Liver (tissue), 9 donors: ENCODE results near the gene ENTHD1. TPM values are rescaled to one million over a fixed set of nuclear protein-coding genes. Genes with fewer than 3 reads are reported as not detected.

Experiments
- DNase-seq: peaks from one replicate; pipeline ENCODE4 v3.0.0-alpha.2; 2017; ENCODE audit warnings: low spot score
- H3K27ac ChIP-seq, 2 donors: one replicate each; pipeline ENCODE4 v1.7.0; 2013; ENCODE audit warnings: inconsistent platforms in 2 of 2, low read length in 2 of 2, control low read depth in 1 of 2, low read depth in 1 of 2, mild to moderate bottlenecking in 1 of 2
- H3K27me3 ChIP-seq, 4 donors: one replicate each; pipeline versions ENCODE4 v1.6.1 to v1.7.0; 2013; ENCODE audit warnings: low read length in 3 of 4, inconsistent platforms in 1 of 4, mild to moderate bottlenecking in 1 of 4, moderate library complexity in 1 of 4; ENCODE audit not compliant: control insufficient read depth in 4 of 4, insufficient read depth in 4 of 4
- H3K36me3 ChIP-seq, 4 donors: one replicate each; pipeline versions ENCODE4 v1.6.1 to v1.7.0; 2013; ENCODE audit warnings: low read length in 3 of 4, mild to moderate bottlenecking in 3 of 4, low read depth in 1 of 4, moderate library complexity in 1 of 4; ENCODE audit not compliant: control insufficient read depth in 4 of 4, insufficient read depth in 3 of 4
- H3K4me1 ChIP-seq, 4 donors: one replicate each; pipeline versions ENCODE4 v1.6.1 to v1.7.0; 2013; ENCODE audit warnings: low read length in 3 of 4, mild to moderate bottlenecking in 3 of 4, moderate library complexity in 1 of 4; ENCODE audit not compliant: control insufficient read depth in 4 of 4, insufficient read depth in 4 of 4
- H3K4me3 ChIP-seq, 3 donors: one replicate each; pipeline versions ENCODE4 v1.6.1 to v1.7.0; 2013; ENCODE audit warnings: low read length in 3 of 3, control low read depth in 1 of 3, low read depth in 1 of 3, mild to moderate bottlenecking in 1 of 3
- H3K9ac ChIP-seq, 2 donors: one replicate each; pipeline ENCODE4 v1.7.0; 2013; ENCODE audit warnings: low read length in 2 of 2, mild to moderate bottlenecking in 2 of 2, moderate library complexity in 2 of 2, control low read depth in 1 of 2, low read depth in 1 of 2
- H3K9me3 ChIP-seq, 4 donors: one replicate each; pipeline versions ENCODE4 v1.6.1 to v1.7.0; 2013; ENCODE audit warnings: low read length in 3 of 4; ENCODE audit not compliant: control insufficient read depth in 4 of 4
- EGR1 ChIP-seq, 2 donors: IDR thresholded peaks; 2 replicates each; pipeline ENCODE4 v1.6.1; 2016 to 2018; ENCODE audit warnings: antibody characterized with exemption in 2 of 2, low read depth in 2 of 2
- FOXA1 ChIP-seq: IDR thresholded peaks from 2 replicates; pipeline ENCODE4 v1.6.1; 2016; ENCODE audit warnings: antibody characterized with exemption
- FOXA2 ChIP-seq: IDR thresholded peaks from 2 replicates; pipeline ENCODE4 v1.6.1; 2016; ENCODE audit warnings: antibody characterized with exemption
- GABPA ChIP-seq, 2 donors: IDR thresholded peaks in 1 of 2; conservative IDR thresholded peaks in 1 of 2; 2 replicates each; pipeline ENCODE4 v1.6.1; 2016; ENCODE audit warnings: antibody characterized with exemption in 2 of 2, mild to moderate bottlenecking in 1 of 2, moderate library complexity in 1 of 2
- HNF4A ChIP-seq, 2 donors: conservative IDR thresholded peaks; 2 replicates each; pipeline ENCODE4 v1.6.1; 2016; ENCODE audit warnings: antibody characterized with exemption in 2 of 2, mild to moderate bottlenecking in 2 of 2
- HNF4G ChIP-seq: IDR thresholded peaks from 2 replicates; pipeline ENCODE4 v1.6.1; 2016; ENCODE audit warnings: antibody characterized with exemption
- JUND ChIP-seq, 2 donors: IDR thresholded peaks; 2 replicates each; pipeline ENCODE4 v1.6.1; 2016; ENCODE audit warnings: antibody characterized with exemption in 2 of 2
- NR2F2 ChIP-seq: IDR thresholded peaks from 2 replicates; pipeline ENCODE4 v1.6.1; 2016; ENCODE audit warnings: antibody characterized with exemption
- RAD21 ChIP-seq, 2 donors: IDR thresholded peaks; 2 replicates each; pipeline ENCODE4 v1.6.1; 2016; ENCODE audit warnings: antibody characterized with exemption in 2 of 2, mild to moderate bottlenecking in 2 of 2
- RXRA ChIP-seq, 2 donors: IDR thresholded peaks; 2 replicates each; pipeline ENCODE4 v1.6.1; 2017 to 2018; ENCODE audit warnings: antibody characterized with exemption in 2 of 2, mild to moderate bottlenecking in 1 of 2
- SP1 ChIP-seq: IDR thresholded peaks from 2 replicates; pipeline ENCODE4 v1.6.1; 2018; ENCODE audit warnings: antibody characterized with exemption, mild to moderate bottlenecking
- TAF1 ChIP-seq: conservative IDR thresholded peaks from 2 replicates; pipeline ENCODE4 v1.6.1; 2016; ENCODE audit warnings: antibody characterized with exemption, mild to moderate bottlenecking
- YY1 ChIP-seq: IDR thresholded peaks from 2 replicates; pipeline ENCODE4 v1.6.1; 2016; ENCODE audit warnings: antibody characterized with exemption, mild to moderate bottlenecking
- WGBS: extraction: QIAGEN DNeasy Blood & Tissue Kit; methylation state at CpG from one replicate; pipeline ENCODE4 v1.1.7; 2013; 5-methylcytosine and 5-hydroxymethylcytosine counted together
- polyA plus RNA-seq, 2 donors: library from polyadenylated mRNA; stranded (reverse) in 1 of 2; unstranded in 1 of 2; fragments of 200-250 nt in 1 of 2; fragments of >200 nt in 1 of 2; fragmentation: Nextera tagmentation in 1 of 2; extraction: Ambion mirVana in 1 of 2; gene quantifications; one replicate each; pipeline versions ENCODE4 v1.2.1 to v1.2.3, GENCODE V29; 2013 to 2015
- total RNA-seq, 2 donors: library from RNA; depleted of rRNA; stranded (reverse); fragments of >200 nt; gene quantifications; one replicate each; pipeline ENCODE4 v1.2.3, GENCODE V29; 2014
- TF ChIP-seq, protein P1 (sequence below): IDR thresholded peaks from 2 replicates; pipeline ENCODE4 v1.6.1; 2016; ENCODE audit warnings: antibody characterized with exemption
- TF ChIP-seq, protein P2 (sequence below): IDR thresholded peaks from 2 replicates; pipeline ENCODE4 v1.6.1; 2016; ENCODE audit warnings: antibody characterized with exemption
- TF ChIP-seq, protein P3 (sequence below): IDR thresholded peaks from 2 replicates; pipeline ENCODE4 v1.6.1; 2016; ENCODE audit warnings: antibody characterized with exemption, mild to moderate bottlenecking
- TF ChIP-seq, protein P4 (sequence below): IDR thresholded peaks from 2 replicates; pipeline ENCODE4 v1.6.1; 2016; ENCODE audit warnings: antibody characterized with exemption
- TF ChIP-seq, protein P5 (sequence below): fragments of 150-350 bp; IDR thresholded peaks from 2 replicates; pipeline ENCODE4 v1.5.1; 2017; ENCODE audit warnings: improper control_type of control experiment, low read depth, low read length; ENCODE audit not compliant: missing input control
- donor health status: healthy.
- donor health status: healthy.
- donor health status: healthy.
- donor health status: healthy.
- donor health status: healthy.

Gene ENTHD1
- total and polyA plus RNA-seq, 4 donors, result not detected

DNA sequence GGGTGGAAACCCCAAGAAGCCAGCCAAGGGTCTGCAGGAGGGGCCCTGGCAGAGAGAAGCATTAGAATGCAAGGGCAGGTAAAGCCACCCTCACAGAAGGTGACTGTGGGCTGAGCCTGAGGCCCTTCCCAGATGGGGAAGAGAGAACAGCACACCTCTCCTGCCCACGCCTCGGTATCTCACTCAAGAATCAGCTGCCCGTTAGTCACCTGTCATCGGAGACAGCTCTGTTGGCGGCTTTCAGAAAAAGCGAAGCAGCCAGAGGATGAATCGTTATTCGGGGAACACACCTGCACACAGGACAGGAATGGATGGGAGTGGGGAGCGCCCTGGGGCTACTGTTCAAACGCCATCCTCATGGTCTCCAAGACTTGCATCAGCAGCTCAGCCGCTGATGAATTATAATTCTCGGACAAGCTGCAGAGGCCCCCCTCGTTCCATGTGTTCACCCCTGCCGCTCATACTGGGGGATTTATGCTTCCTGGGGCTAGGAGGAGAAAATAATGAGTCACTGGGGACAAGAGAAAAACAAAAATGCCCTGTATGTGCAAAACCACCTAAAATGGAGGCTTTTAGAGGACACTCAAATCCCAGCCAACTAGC, 45.0 kb upstream of the ENTHD1 start:
- Histone ChIP-seq H3K4me1 (no peaks in the 10 kb centered on the region), H3K27me3 (peaks cover 0 to 2% (median 0%) of the 10 kb centered on the region in 4 donors), H3K4me3 (no peak overlapping the region), H3K36me3 (no peaks in the 10 kb centered on the region), H3K9ac (no peak overlapping the region), H3K27ac (no peak overlapping the region), H3K9me3 (no peaks in the 10 kb centered on the region)
- no peak for DNase-seq
- no peak for TF ChIP-seq TAF1
- TF ChIP-seq HNF4G, result no peak
- TF ChIP-seq FOXA2, result no peak
- no peak for TF ChIP-seq NR2F2
- TF ChIP-seq HNF4A (conservative IDR thresholded peaks at IDR 0.05), result no peak
- TF ChIP-seq, protein P1, sequence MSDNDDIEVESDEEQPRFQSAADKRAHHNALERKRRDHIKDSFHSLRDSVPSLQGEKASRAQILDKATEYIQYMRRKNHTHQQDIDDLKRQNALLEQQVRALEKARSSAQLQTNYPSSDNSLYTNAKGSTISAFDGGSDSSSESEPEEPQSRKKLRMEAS, result no peak
- no peak for TF ChIP-seq FOXA1
- no peak for TF ChIP-seq RXRA (IDR thresholded peaks at IDR 0.05)
- TF ChIP-seq YY1, result no peak
- WGBS, result 83% methylated on average over 14 of the region's 14 CpGs

DNA sequence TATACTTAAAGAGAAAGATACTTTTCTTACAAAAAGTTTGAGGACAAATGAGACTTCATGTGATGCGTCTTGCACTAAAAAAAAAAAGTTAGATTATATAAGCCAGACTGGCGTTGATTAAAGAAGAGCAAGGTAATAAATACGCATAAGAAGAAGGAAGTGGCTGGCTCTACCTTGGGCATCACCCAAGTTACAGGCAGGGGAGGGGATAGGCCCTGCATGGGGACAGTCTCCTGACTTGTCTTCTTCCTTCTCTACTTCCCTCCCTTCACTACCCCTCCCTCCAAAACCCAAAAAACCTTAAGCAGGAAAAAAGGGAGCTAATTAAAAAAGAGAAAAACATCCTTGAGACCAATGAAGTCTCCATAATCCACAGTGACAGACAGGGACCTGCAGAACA, 44.3 kb upstream of the ENTHD1 start:
- Histone ChIP-seq H3K9me3 (no peaks in the 10 kb centered on the region), H3K36me3 (no peaks in the 10 kb centered on the region), H3K4me3 (no peak overlapping the region), H3K9ac (no peak overlapping the region), H3K4me1 (no peaks in the 10 kb centered on the region), H3K27me3 (peaks cover 0 to 2% (median 0%) of the 10 kb centered on the region in 4 donors), H3K27ac (no peak overlapping the region)
- WGBS, result 89% methylated on average over 3 of the region's 3 CpGs
- DNase-seq, result no peak
- TF ChIP-seq, protein P2, sequence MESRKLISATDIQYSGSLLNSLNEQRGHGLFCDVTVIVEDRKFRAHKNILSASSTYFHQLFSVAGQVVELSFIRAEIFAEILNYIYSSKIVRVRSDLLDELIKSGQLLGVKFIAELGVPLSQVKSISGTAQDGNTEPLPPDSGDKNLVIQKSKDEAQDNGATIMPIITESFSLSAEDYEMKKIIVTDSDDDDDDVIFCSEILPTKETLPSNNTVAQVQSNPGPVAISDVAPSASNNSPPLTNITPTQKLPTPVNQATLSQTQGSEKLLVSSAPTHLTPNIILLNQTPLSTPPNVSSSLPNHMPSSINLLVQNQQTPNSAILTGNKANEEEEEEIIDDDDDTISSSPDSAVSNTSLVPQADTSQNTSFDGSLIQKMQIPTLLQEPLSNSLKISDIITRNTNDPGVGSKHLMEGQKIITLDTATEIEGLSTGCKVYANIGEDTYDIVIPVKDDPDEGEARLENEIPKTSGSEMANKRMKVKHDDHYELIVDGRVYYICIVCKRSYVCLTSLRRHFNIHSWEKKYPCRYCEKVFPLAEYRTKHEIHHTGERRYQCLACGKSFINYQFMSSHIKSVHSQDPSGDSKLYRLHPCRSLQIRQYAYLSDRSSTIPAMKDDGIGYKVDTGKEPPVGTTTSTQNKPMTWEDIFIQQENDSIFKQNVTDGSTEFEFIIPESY, result no peak
- TF ChIP-seq, protein P3, sequence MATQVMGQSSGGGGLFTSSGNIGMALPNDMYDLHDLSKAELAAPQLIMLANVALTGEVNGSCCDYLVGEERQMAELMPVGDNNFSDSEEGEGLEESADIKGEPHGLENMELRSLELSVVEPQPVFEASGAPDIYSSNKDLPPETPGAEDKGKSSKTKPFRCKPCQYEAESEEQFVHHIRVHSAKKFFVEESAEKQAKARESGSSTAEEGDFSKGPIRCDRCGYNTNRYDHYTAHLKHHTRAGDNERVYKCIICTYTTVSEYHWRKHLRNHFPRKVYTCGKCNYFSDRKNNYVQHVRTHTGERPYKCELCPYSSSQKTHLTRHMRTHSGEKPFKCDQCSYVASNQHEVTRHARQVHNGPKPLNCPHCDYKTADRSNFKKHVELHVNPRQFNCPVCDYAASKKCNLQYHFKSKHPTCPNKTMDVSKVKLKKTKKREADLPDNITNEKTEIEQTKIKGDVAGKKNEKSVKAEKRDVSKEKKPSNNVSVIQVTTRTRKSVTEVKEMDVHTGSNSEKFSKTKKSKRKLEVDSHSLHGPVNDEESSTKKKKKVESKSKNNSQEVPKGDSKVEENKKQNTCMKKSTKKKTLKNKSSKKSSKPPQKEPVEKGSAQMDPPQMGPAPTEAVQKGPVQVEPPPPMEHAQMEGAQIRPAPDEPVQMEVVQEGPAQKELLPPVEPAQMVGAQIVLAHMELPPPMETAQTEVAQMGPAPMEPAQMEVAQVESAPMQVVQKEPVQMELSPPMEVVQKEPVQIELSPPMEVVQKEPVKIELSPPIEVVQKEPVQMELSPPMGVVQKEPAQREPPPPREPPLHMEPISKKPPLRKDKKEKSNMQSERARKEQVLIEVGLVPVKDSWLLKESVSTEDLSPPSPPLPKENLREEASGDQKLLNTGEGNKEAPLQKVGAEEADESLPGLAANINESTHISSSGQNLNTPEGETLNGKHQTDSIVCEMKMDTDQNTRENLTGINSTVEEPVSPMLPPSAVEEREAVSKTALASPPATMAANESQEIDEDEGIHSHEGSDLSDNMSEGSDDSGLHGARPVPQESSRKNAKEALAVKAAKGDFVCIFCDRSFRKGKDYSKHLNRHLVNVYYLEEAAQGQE, result no peak

DNA sequence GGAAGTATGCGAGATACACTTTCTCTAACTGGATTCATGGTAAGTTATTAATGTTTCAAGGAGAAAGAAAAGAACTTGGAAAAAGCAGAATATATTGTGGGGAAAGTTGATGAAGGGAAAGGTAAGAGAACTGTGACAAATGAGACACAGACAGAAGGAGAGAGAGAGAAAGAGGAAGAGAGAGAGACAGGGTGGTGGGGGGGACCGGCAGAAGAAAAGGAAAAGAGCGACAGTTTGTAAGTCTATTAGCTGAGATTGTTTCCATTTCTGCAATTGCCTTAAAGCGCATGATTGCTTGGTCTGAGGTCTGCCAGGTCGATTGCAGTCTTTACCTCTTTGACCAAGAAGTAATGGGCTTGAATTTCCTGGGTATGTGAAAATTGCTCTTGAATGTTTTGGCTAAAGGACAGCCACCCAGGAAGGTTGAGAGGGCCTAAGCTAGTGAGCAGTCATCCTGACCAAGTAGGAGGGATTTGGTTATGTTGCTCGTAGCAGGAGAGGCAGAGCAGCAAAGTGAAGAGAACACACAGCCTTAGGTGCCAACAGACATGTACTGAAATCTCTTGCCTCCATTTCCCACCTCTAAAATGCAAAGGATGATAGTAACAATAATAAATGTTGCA, 43.1 kb upstream of the ENTHD1 start:
- no peak overlapping the region for H3K4me3 ChIP-seq
- H3K27ac ChIP-seq, result no peak overlapping the region
- DNase-seq, result no peak
- no peak overlapping the region for H3K9ac ChIP-seq
- H3K27me3 ChIP-seq, result peaks cover 0 to 2% (median 0%) of the 10 kb centered on the region in 4 donors
- WGBS, result 66% methylated on average over 6 of the region's 6 CpGs
- no peaks in the 10 kb centered on the region for H3K4me1 ChIP-seq
- H3K9me3 ChIP-seq, result no peaks in the 10 kb centered on the region
- H3K36me3 ChIP-seq, result no peaks in the 10 kb centered on the region
- TF ChIP-seq GABPA (IDR thresholded peaks at IDR 0.05 in 1 of 2, conservative IDR thresholded peaks at IDR 0.05 in 1 of 2), result no peak
- no peak for TF ChIP-seq JUND (IDR thresholded peaks at IDR 0.05)
- no peak for TF ChIP-seq TAF1
- TF ChIP-seq YY1, result no peak
- no peak for TF ChIP-seq FOXA2
- TF ChIP-seq, protein P4, sequence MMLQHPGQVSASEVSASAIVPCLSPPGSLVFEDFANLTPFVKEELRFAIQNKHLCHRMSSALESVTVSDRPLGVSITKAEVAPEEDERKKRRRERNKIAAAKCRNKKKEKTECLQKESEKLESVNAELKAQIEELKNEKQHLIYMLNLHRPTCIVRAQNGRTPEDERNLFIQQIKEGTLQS, result no peak
- TF ChIP-seq SP1, result no peak
- TF ChIP-seq, protein P5, sequence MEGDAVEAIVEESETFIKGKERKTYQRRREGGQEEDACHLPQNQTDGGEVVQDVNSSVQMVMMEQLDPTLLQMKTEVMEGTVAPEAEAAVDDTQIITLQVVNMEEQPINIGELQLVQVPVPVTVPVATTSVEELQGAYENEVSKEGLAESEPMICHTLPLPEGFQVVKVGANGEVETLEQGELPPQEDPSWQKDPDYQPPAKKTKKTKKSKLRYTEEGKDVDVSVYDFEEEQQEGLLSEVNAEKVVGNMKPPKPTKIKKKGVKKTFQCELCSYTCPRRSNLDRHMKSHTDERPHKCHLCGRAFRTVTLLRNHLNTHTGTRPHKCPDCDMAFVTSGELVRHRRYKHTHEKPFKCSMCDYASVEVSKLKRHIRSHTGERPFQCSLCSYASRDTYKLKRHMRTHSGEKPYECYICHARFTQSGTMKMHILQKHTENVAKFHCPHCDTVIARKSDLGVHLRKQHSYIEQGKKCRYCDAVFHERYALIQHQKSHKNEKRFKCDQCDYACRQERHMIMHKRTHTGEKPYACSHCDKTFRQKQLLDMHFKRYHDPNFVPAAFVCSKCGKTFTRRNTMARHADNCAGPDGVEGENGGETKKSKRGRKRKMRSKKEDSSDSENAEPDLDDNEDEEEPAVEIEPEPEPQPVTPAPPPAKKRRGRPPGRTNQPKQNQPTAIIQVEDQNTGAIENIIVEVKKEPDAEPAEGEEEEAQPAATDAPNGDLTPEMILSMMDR, result no peak
- no peak for TF ChIP-seq HNF4A (conservative IDR thresholded peaks at IDR 0.05)
- TF ChIP-seq, protein P2, result no peak
- no peak for TF ChIP-seq RXRA (IDR thresholded peaks at IDR 0.05)
- TF ChIP-seq EGR1 (IDR thresholded peaks at IDR 0.05; ENCODE audit: low read depth in 2 of 2), result no peak
- no peak for TF ChIP-seq RAD21 (IDR thresholded peaks at IDR 0.05)
